Activated naive CD4-positive, alpha-beta T cell treated with anti-CD3 and anti-CD28 coated beads, Interleukin-2, amount 50 U/mL, for 16 hours (primary cell): Measurements from ENCODE around the gene MAGEA2B.
"Not testable (repeated sequence)": the region's sequence is repeated elsewhere in the genome, so short reads cannot be mapped to it uniquely, and the experiment has no call there.

Experiments
- DNase-seq: peaks from one replicate; pipeline ENCODE4 v3.0.0-alpha.2; 2020

MAGEA2B gene, protein sequence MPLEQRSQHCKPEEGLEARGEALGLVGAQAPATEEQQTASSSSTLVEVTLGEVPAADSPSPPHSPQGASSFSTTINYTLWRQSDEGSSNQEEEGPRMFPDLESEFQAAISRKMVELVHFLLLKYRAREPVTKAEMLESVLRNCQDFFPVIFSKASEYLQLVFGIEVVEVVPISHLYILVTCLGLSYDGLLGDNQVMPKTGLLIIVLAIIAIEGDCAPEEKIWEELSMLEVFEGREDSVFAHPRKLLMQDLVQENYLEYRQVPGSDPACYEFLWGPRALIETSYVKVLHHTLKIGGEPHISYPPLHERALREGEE

GRCh38 chrX:152713815-152714787 lies at the start of gene MAGEA2B:
TSS of gene MAGEA2B (plus strand) at chrX:152714628. CDS start at chrX:152717107, 2,479 bp downstream.
- DNase-seq: not testable (repeated sequence)

DNA sequence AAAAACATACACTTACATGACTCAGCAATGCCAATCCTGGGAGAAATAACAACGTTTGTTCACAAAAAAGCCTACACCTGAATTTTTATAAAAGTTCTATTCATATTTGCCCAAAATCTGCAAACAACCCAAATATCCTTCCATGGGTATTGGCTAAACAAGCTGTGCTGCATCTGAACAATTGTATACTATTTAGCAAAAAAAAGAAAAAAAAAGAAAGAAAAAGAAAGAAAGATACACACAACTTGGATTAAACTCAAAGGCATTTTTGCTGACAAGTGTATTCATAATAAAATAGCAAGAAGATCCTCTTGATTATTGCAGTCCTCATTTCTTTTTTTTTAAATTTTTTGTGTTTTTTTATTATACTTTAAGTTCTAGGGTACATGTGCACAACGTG lies 40.3 kb upstream of the MAGEA2B start:
- no peak for DNase-seq

GRCh38 chrX:152674652-152675051 lies 39.8 kb upstream of the MAGEA2B start:
- not testable (repeated sequence) for DNase-seq

DNA sequence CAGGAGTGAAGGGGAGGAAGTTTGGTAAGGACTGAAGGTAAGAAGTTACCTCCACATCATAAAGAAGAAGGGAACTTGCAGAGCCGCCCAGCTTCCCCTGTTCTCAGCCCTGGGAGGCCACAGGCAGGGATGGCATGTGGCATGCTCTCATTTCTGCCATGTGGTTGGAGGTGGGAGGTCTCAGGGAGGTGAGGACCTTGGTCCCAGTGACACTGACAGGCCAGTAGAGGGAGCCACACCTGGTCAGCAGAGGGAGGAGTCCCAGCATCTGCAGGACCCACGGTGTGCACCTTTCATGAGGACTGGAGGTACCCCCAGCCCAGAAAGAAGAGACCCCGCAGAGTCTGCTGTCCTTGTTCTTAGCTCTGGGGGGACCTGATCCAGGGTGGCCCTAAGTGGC lies 33.4 kb upstream of the MAGEA2B start:
- not testable (repeated sequence) for DNase-seq

DNA sequence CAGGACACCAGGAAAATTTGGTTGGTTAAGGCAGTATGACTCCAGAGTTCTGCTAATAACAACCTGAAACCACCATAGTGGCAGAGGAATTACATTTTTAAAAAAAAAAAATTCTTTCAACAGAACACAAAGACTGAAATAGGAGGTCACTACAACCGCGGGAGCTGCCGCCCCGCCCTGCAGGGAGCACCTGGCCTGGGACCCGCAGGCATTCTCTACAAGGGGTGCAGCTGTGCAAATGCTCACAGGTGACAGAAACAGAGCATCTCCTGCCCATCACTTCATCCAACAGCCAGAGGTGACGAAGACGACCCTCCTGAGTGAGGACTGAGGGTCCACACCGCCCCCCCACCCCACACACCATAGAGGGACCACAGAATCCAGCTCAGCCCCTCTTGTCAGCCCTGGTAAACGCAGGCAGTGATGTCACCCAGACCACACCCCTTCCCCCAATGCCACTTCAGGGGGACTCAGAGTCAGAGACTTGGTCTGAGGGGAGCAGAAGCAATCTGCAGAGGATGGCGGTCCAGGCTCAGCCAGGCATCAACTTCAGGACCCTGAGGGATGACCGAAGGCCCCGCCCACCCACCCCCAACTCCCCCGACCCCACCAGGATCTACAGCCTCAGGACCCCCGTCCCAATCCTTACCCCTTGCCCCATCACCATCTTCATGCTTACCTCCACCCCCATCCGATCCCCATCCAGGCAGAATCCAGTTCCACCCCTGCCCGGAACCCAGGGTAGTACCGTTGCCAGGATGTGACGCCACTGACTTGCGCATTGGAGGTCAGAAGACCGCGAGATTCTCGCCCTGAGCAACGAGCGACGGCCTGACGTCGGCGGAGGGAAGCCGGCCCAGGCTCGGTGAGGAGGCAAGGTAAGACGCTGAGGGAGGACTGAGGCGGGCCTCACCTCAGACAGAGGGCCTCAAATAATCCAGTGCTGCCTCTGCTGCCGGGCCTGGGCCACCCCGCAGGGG lies 16.2 kb upstream of the MAGEA2B start, which contains the start of gene MAGEA3:
Gene MAGEA3 (plus strand): TSS at position 843 of the 980 bp plus-strand sequence. CDS start 2,039 bp downstream, outside the sequence.
- DNase-seq: not testable (repeated sequence)

DNA sequence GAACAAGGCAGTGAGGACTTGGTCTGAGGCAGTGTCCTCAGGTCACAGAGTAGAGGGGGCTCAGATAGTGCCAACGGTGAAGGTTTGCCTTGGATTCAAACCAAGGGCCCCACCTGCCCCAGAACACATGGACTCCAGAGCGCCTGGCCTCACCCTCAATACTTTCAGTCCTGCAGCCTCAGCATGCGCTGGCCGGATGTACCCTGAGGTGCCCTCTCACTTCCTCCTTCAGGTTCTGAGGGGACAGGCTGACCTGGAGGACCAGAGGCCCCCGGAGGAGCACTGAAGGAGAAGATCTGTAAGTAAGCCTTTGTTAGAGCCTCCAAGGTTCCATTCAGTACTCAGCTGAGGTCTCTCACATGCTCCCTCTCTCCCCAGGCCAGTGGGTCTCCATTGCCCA lies 14.0 kb upstream of the MAGEA2B start:
- DNase-seq: not testable (repeated sequence)

DNA sequence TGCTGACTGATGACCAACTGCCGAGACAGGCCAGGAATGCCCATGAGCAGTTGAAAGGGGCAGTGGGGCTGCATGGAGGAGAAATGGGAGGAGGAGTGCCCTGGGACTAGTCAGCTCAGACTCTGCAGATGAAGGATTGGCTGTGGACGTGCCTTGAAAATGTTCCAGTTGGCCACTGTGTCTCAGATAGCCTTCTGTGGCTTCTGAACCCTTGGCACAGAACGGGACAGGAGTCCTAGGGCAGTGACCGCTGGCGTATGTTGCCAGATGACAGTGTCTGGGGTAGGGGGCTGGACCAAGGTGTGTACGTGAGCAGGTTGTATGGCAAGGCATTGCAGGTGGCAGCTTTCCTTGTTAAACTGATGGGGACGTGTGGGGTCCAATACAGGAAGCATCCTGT lies 7.9 kb upstream of the MAGEA2B start:
- DNase-seq: not testable (repeated sequence)

DNA sequence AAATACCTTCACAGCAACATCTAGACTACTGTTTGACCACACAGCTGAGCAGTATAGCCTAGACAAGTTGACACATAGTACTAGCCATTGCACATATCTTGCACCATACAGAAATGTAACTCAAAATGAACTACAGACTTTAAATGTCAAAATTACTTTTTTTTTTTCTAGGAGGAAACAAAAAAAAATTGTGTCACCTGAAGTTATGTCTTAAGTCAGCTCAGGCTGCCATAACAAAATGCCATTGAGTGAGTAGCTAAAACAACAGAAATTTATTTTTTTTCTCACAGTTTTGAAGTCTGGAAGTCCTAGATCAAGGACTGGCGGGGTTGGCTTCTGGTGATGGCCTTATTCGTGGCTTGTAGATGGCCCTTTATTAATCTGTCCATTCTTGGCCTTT lies 5.3 kb upstream of the MAGEA2B start, which contains the start of gene CSAG2:
Gene CSAG2 (minus strand): TSS at position 101 of the 400 bp plus-strand sequence. CDS start 161 bp downstream, outside the sequence.
- DNase-seq: not testable (repeated sequence)

DNA sequence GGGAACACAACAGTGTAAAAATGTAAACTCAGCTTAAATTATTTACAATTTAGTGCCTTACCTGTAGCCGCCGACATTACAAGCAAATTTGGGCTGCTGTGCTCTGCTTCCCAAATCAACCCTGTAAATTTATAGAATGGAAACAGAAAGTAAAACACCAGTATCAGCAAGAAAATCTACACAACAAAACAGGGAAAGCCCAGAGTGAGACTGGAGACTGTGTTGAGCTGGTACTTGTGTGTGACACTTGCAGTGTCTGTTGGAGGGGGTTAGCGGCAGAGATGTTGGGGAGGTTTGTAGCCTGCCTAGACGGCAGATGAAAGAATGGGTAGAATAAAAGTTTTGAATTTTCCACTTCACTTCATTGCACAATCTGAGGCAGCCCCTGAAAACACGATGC lies 1.2 kb upstream of the MAGEA2B start:
- not testable (repeated sequence) for DNase-seq

DNA sequence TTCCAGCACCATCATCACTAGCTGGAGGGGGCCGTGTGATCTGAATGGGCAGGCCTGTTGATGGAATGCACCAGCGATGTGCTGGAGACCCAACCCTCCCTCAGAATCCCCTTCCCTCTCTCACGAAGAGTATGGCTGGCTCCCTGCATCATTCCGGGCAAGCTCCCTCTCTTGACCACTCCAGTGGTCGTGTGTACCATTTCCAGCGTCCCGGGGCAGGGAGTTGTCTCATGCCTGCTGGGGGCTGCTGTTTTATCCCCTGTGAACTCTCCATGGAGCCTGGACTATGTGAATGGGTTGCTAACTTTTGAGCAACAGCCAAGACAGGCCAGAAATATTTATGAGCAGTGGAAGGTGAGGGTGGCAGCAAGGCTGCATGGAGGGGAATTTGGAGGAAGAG lies 11.0 kb downstream of the MAGEA2B start:
- DNase-seq: no peak

DNA sequence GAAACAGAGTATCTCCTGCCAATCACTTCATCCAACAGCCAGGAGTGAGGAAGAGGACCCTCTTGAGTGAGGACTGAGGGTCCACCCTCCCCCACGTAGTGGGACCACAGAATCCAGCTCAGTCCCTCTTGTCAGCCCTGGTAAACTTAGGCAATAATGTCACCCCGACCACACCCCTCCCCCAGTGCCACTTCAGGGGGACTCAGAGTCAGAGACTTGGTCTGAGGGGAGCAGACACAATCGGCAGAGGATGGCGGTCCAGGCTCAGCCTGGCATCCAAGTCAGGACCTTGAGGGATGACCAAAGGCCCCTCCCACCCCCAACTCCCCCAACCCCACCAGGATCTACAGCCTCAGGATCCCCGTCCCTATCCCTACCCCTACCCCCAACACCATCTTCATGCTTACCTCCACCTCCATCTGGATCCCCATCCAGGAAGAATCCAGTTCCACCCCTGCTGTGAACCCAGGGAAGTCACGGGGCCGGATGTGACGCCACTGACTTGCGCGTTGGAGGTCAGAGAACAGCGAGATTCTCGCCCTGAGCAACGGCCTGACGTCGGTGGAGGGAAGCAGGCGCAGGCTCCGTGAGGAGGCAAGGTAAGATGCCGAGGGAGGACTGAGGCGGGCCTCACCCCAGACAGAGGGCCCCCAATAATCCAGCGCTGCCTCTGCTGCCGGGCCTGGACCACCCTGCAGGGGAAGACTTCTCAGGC lies 19.0 kb downstream of the MAGEA2B start, which contains the start of the genes CSAG1 and MAGEA12:
Gene CSAG1 (minus strand): TSS at position 461 of the 715 bp plus-strand sequence. CDS start 1,261 bp downstream, outside the sequence.
Gene MAGEA12 (plus strand): TSS at position 497 of the 715 bp plus-strand sequence. CDS start 2,405 bp downstream, outside the sequence.
- no peak for DNase-seq

DNA sequence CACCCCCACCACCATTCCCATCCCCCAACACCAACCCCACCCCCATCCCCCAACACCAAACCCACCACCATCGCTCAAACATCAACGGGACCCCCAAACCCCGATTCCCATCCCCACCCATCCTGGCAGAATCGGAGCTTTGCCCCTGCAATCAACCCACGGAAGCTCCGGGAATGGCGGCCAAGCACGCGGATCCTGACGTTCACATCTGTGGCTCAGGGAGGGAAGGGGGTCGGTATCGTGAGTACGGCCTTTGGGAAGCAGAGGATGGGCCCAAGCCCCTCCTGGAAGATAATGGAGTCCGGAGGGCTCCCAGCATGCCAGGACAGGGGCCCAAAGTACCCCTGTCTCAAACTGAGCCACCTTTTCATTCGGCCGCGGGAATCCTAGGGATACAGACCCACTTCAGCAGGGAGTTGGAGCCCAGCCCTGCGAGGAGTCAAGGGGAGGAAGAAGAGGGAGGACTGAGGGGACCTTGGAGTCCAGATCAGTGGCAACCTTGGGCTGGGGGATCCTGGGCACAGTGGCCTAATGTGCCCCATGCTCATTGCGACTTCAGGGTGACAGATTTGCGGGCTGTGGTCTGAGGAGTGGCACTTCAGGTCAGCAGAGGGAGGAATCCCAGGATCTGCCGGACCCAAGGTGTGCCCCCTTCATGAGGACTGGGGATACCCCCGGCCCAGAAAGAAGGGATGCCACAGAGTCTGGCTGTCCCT lies 19.9 kb downstream of the MAGEA2B start:
- DNase-seq: not testable (repeated sequence)

DNA sequence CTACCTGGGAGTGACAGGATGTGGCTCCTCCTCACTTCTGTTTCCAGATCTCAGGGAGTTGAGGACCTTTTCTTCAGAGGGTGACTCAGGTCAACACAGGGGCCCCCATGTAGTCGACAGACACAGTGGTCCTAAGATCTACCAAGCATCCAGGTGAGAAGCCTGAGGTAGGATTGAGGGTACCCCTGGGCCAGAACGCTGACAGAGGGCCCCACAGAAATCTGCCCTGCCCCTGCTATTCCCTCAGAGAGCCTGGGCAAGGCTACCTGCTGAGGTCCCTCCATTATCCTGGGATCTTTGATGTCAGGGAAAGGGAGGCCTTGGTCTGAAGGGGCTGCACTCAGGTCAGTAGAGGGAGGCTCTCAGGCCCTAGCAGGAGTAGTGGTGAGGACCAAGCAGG lies 20.7 kb downstream of the MAGEA2B start:
- no peak for DNase-seq

GRCh38 chrX:152735860-152736511 lies 21.6 kb downstream of the MAGEA2B start:
- DNase-seq: no peak

- not testable (repeated sequence) for DNase-seq
These were observed 22.1 kb downstream of the MAGEA2B start for GRCh38 chrX:152736528-152736927.

DNA sequence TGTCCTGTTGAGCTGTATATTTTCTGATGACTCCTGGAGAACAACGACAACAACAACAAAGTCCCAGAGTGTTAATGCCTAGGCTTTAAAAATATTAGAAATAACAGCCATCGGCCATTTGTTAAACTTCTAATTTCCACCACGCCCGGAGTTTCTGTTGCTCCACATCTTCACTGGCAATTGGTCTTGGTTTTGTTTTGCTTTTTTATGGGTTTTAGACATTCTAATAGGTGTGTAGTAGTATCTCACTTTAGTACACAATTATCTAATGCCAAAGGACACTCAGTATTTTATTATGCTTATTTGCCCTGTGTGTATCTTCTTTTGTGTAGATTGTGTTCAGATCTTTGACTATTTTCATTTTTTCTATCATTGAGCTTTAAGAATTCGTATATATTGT lies 24.1 kb downstream of the MAGEA2B start:
- no peak for DNase-seq

DNA sequence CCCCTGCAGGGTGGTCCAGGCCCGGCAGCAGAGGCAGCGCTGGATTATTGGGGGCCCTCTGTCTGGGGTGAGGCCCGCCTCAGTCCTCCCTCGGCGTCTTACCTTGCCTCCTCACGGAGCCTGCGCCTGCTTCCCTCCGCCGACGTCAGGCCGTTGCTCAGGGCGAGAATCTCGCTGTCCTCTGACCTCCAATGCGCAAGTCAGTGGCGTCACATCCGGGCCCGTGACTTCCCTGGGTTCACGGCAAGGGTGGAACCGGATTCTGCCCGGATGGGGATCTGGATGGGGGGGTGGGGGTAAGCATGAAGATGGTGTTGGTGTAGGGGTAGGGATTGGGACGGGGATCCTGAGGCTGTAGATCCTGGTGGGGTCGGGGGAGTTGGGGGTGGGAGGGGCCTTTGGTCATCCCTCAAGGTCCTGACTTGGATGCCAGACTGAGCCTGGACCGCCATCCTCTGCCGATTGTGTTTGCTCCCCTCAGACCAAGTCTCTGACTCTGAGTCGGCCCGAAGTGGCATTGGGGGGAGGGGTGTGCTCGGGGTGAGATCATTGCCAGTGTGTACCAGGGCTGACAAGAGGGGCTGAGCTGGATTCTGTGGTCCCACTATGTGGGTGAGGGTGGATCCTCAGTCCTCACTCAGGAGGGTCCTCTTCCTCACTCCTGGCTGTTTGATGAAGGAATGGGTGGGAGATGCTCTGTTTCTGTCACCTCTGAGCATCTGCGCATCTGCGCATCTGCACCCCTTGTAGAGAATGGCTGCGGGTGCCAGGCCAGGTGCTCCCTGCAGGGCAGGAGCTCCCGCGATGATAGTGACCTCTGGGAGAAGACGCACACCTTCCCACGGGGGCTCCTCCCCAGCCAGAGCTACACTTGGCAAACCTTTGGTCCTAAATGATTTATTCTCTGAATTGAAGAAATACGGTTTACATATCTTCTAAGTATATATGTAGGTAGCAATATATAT lies 39.5 kb downstream of the MAGEA2B start, which contains the start of gene MAGEA2:
Gene MAGEA2 (minus strand): TSS at position 157 of the 965 bp plus-strand sequence. CDS start 2,479 bp downstream, outside the sequence.
- DNase-seq: not testable (repeated sequence)

GRCh38 chrX:152754871-152755270 lies 40.4 kb downstream of the MAGEA2B start:
- not testable (repeated sequence) for DNase-seq
